GOT3 (cell line): ENCODE results near the gene RAB6A.
"Not testable (repeated sequence)": the region's sequence is repeated elsewhere in the genome, so short reads cannot be mapped to it uniquely, and the experiment has no call there.

Source experiments
- DNase-seq: peaks from one replicate; lab custom pipeline; 2025; ENCODE audit warnings: mixed read lengths; lab: John Stamatoyannopoulos, UW

RAB6A gene

GRCh38 chr11:73726825-73727224 lies 34.0 kb downstream of the RAB6A start:
- DNase-seq, result no peak

GRCh38 chr11:73717136-73717535 lies 43.7 kb downstream of the RAB6A start:
- no peak for DNase-seq

- DNase-seq, result no peak
Observed at GRCh38 chr11:73716153-73717056, 44.5 kb downstream of the RAB6A start.

GRCh38 chr11:73715541-73715940 lies 45.3 kb downstream of the RAB6A start:
- DNase-seq, result no peak

GRCh38 chr11:73710964-73711363 lies 49.9 kb downstream of the RAB6A start:
- DNase-seq, result no peak

- DNase-seq, result no peak
Observed at GRCh38 chr11:73705053-73705452, 55.8 kb downstream of the RAB6A start.

GRCh38 chr11:73693899-73694525 lies 66.9 kb downstream of the RAB6A start:
- DNase-seq, result no peak

- DNase-seq, result no peak
Observed at GRCh38 chr11:73680687-73681086, 80.2 kb downstream of the RAB6A start.

- DNase-seq, result not testable (repeated sequence)
Observed at GRCh38 chr11:73676552-73676951, 84.3 kb downstream of the RAB6A start.

- DNase-seq, result no peak
Observed at GRCh38 chr11:73671701-73672100, 89.2 kb downstream of the RAB6A start.

GRCh38 chr11:73670808-73671207 lies 90.1 kb downstream of the RAB6A start:
- DNase-seq, result no peak

- no peak for DNase-seq
Observed at GRCh38 chr11:73667891-73668290, 93.0 kb downstream of the RAB6A start.

- DNase-seq, result no peak
Observed at GRCh38 chr11:73664877-73665276, 96.0 kb downstream of the RAB6A start.

- no peak for DNase-seq
Observed at GRCh38 chr11:73663604-73664495, 97.0 kb downstream of the RAB6A start.

- no peak for DNase-seq
Observed at GRCh38 chr11:73662445-73663157, 98.3 kb downstream of the RAB6A start.

GRCh38 chr11:73661035-73661628 lies 99.7 kb downstream of the RAB6A start:
- DNase-seq, result peak; percentile 57

- no peak for DNase-seq
Observed at GRCh38 chr11:73660497-73661034, 100.3 kb downstream of the RAB6A start.

GRCh38 chr11:73659961-73660360 lies 100.9 kb downstream of the RAB6A start:
- DNase-seq, result no peak

- DNase-seq, result no peak
Observed at GRCh38 chr11:73656985-73657384, 103.9 kb downstream of the RAB6A start.

- no peak for DNase-seq
Observed at GRCh38 chr11:73655686-73656085, 105.2 kb downstream of the RAB6A start.

GRCh38 chr11:73654482-73655021 lies 106.3 kb downstream of the RAB6A start:
- DNase-seq, result no peak
